IMR-90 (cell line): Measurements from ENCODE around the gene TNFRSF17. TPM values are rescaled to one million over a fixed set of nuclear protein-coding genes. Genes with fewer than 3 reads are reported as not detected.

Experiments used
- ATAC-seq: fragments of 200-7000 bp; cut with Tn5 transposase; 2 replicates; pipeline ENCODE4 v1.9.1; 2020; ENCODE audit warnings: low read depth, mild to moderate bottlenecking, moderate library complexity
- BruUV-seq: library from RNA; stranded (reverse); fragments of 400-500 nt; replicated peaks from 2 replicates; lab custom pipeline; 2021; lab: Mats Ljungman, UMichigan
- CTCF ChIA-PET: fragments of 300-600 bp; formaldehyde crosslinking; extraction: SDS; loops from one replicate; lab custom pipeline; 2021; ENCODE audit warnings: antibody characterized with exemption; lab: Yijun Ruan, JAX
- POLR2A ChIA-PET: fragments of 300-600 bp; sonication (Branson Sonifier 250); formaldehyde crosslinking; loops from one replicate; lab custom pipeline; 2022; ENCODE audit warnings: antibody characterized with exemption; ENCODE audit not compliant: unreplicated experiment; lab: Charles Lee
- DNase-seq: peaks from one replicate; pipeline ENCODE4 v3.0.0; 2013
- H2AFZ ChIP-seq: replicated peaks from 2 replicates; pipeline ENCODE3; 2013; ENCODE audit warnings: low read length, mild to moderate bottlenecking; ENCODE audit not compliant: poor library complexity
- H2AK5ac ChIP-seq: 2 replicates; pipeline ENCODE4 v1.6.1; 2013; ENCODE audit warnings: low read depth, low read length, inconsistent platforms
- H2AK9ac ChIP-seq: replicated peaks from 2 replicates; pipeline ENCODE3; 2013; ENCODE audit warnings: mild to moderate bottlenecking, low read depth, low read length, moderate library complexity; ENCODE audit not compliant: poor library complexity
- H2BK120ac ChIP-seq: 2 replicates; pipeline ENCODE4 v1.6.1; 2013; ENCODE audit warnings: low read depth, low read length, inconsistent platforms
- H2BK15ac ChIP-seq: 3 replicates; pipeline ENCODE4 v1.6.1; 2013; ENCODE audit warnings: low read depth, low read length, inconsistent platforms
- H2BK20ac ChIP-seq: 2 replicates; pipeline ENCODE4 v1.6.1; 2013; ENCODE audit warnings: low read depth, mild to moderate bottlenecking, inconsistent platforms, low read length, moderate library complexity
- H2BK5ac ChIP-seq: 2 replicates; pipeline ENCODE4 v1.6.1; 2013; ENCODE audit warnings: mild to moderate bottlenecking, low read depth, low read length, inconsistent platforms; ENCODE audit not compliant: poor library complexity, severe bottlenecking
- H3K14ac ChIP-seq: replicated peaks from 2 replicates; pipeline ENCODE4 v1.6.1; 2013; ENCODE audit warnings: low read depth, low read length, inconsistent platforms
- H3K18ac ChIP-seq: 2 replicates; pipeline ENCODE4 v1.6.1; 2013; ENCODE audit warnings: low read depth, low read length, control low read depth
- H3K23ac ChIP-seq: 2 replicates; pipeline ENCODE4 v1.6.1; 2013; ENCODE audit warnings: low read depth, low read length, inconsistent platforms
- H3K27ac ChIP-seq: 2 replicates; pipeline ENCODE4 v1.5.1; 2013; ENCODE audit warnings: mild to moderate bottlenecking, control low read depth, low read length; ENCODE audit not compliant: insufficient read depth
- H3K27me3 ChIP-seq: 2 replicates; pipeline ENCODE4 v1.6.1; 2013; ENCODE audit warnings: low read length; ENCODE audit not compliant: control insufficient read depth, insufficient read depth
- H3K36me3 ChIP-seq: 2 replicates; pipeline ENCODE4 v1.6.1; 2013; ENCODE audit warnings: low read length, mixed read lengths; ENCODE audit not compliant: control insufficient read depth, insufficient read depth
- H3K4ac ChIP-seq: 2 replicates; pipeline ENCODE4 v1.6.1; 2013; ENCODE audit warnings: low read depth, low read length, inconsistent platforms
- H3K4me1 ChIP-seq: 2 replicates; pipeline ENCODE4 v1.6.1; 2013; ENCODE audit warnings: low read length, mixed read lengths; ENCODE audit not compliant: control insufficient read depth, insufficient read depth
- H3K4me2 ChIP-seq: 2 replicates; pipeline ENCODE4 v1.6.1; 2013; ENCODE audit warnings: low read depth, mild to moderate bottlenecking, control low read depth, low read length, moderate library complexity
- H3K4me3 ChIP-seq: 2 replicates; pipeline ENCODE4 v1.5.1; 2013; ENCODE audit warnings: low read depth, mild to moderate bottlenecking, control low read depth, low read length, moderate library complexity; ENCODE audit not compliant: insufficient read depth
- H3K56ac ChIP-seq: 2 replicates; pipeline ENCODE4 v1.6.1; 2013; ENCODE audit warnings: low read length, inconsistent platforms; ENCODE audit not compliant: insufficient read depth; ENCODE audit errors: extremely low read depth
- H3K79me1 ChIP-seq, 2 experiments: 2 replicates each; pipeline ENCODE4 v1.6.1; 2013; ENCODE audit warnings: low read length in 2 of 2, inconsistent platforms in 1 of 2, low read depth in 1 of 2
- H3K9ac ChIP-seq: 2 replicates; pipeline ENCODE4 v1.6.1; 2013; ENCODE audit warnings: low read depth, low read length, control low read depth
- H3K9me1 ChIP-seq: 2 replicates; pipeline ENCODE4 v1.6.1; 2013; ENCODE audit warnings: low read length, inconsistent platforms; ENCODE audit not compliant: insufficient read depth
- H3K9me3 ChIP-seq: 2 replicates; pipeline ENCODE4 v1.6.1; 2013; ENCODE audit warnings: low read length; ENCODE audit not compliant: control insufficient read depth, insufficient read depth
- H4K20me1 ChIP-seq: 2 replicates; pipeline ENCODE4 v1.6.1; 2013; ENCODE audit warnings: low read length, inconsistent platforms; ENCODE audit not compliant: insufficient read depth
- H4K5ac ChIP-seq: 2 replicates; pipeline ENCODE4 v1.6.1; 2013; ENCODE audit warnings: mild to moderate bottlenecking, low read depth, low read length, control low read depth
- H4K8ac ChIP-seq, 2 experiments: 2 replicates each; pipeline ENCODE4 v1.6.1; 2013; ENCODE audit warnings: low read depth in 2 of 2, low read length in 2 of 2, control low read depth in 1 of 2, inconsistent platforms in 1 of 2
- H4K91ac ChIP-seq: 2 replicates; pipeline ENCODE4 v1.6.1; 2013; ENCODE audit warnings: low read depth, low read length, inconsistent platforms; ENCODE audit not compliant: insufficient read depth
- BHLHE40 ChIP-seq: fragments of 150-350 bp; IDR thresholded peaks from 2 replicates; pipeline ENCODE4 v1.6.1; 2016; ENCODE audit warnings: mild to moderate bottlenecking, low read depth, low read length
- CEBPB ChIP-seq: IDR thresholded peaks from 2 replicates; pipeline ENCODE4 v1.6.1; 2012; ENCODE audit warnings: low read depth, low read length, improper control_type of control experiment
- CHD1 ChIP-seq: IDR thresholded peaks from 2 replicates; pipeline ENCODE4 v1.6.1; 2012; ENCODE audit warnings: low read depth, low read length, improper control_type of control experiment
- CTCF ChIP-seq: conservative IDR thresholded peaks from 2 replicates; pipeline ENCODE4 v1.5.1; 2012; ENCODE audit warnings: mild to moderate bottlenecking, low read depth, low read length, improper control_type of control experiment
- FOS ChIP-seq: fragments of 150-350 bp; IDR thresholded peaks from 2 replicates; pipeline ENCODE4 v1.6.1; 2016; ENCODE audit warnings: low read depth, low read length
- MAFK ChIP-seq: IDR thresholded peaks from 2 replicates; pipeline ENCODE4 v1.6.1; 2012; ENCODE audit warnings: low read depth, low read length, improper control_type of control experiment
- MAZ ChIP-seq: IDR thresholded peaks from 2 replicates; pipeline ENCODE4 v1.6.1; 2012; ENCODE audit warnings: low read depth, mild to moderate bottlenecking, low read length, improper control_type of control experiment, moderate library complexity, borderline replicate concordance
- MXI1 ChIP-seq: IDR thresholded peaks from 2 replicates; pipeline ENCODE4 v1.6.1; 2012; ENCODE audit warnings: low read depth, mild to moderate bottlenecking, low read length, moderate library complexity, borderline replicate concordance
- NFE2L2 ChIP-seq: fragments of 150-350 bp; IDR thresholded peaks from 2 replicates; pipeline ENCODE4 v1.6.1; 2016; ENCODE audit warnings: low read depth, mild to moderate bottlenecking, low read length
- POLR2A ChIP-seq: IDR thresholded peaks from 2 replicates; pipeline ENCODE4 v1.6.1; 2012; ENCODE audit warnings: mild to moderate bottlenecking, low read depth, low read length
- RAD21 ChIP-seq: IDR thresholded peaks from 2 replicates; pipeline ENCODE4 v1.6.1; 2012; ENCODE audit warnings: low read length, improper control_type of control experiment
- RCOR1 ChIP-seq: IDR thresholded peaks from 2 replicates; pipeline ENCODE4 v1.6.1; 2012; ENCODE audit warnings: mild to moderate bottlenecking, low read length, improper control_type of control experiment; ENCODE audit not compliant: insufficient replicate concordance
- RFX5 ChIP-seq: IDR thresholded peaks from 2 replicates; pipeline ENCODE4 v1.8.0; 2012; ENCODE audit warnings: low read depth, mild to moderate bottlenecking, low read length, moderate library complexity
- SMC3 ChIP-seq: fragments of 150-350 bp; IDR thresholded peaks from 2 replicates; pipeline ENCODE4 v1.6.1; 2016; ENCODE audit warnings: low read depth, mild to moderate bottlenecking, antibody characterized with exemption, low read length, moderate library complexity
- WGBS, 2 experiments: methylation state at CpG; one replicate each; pipeline versions ENCODE4 v1.1.5 to v1.1.7; 2013; ENCODE audit warnings: missing lambda C conversion rate in 2 of 2; ENCODE audit not compliant: insufficient read length in 1 of 2; ENCODE audit errors: extremely low coverage in 2 of 2; 5-methylcytosine and 5-hydroxymethylcytosine counted together
- dilution Hi-C: fragments of 300-500 bp; cut with HindIII; formaldehyde crosslinking; loops from one replicate; pipeline ENCODE4 v1.14.3; 2018; ENCODE audit warnings: low sequenced_read_pairs; ENCODE audit not compliant: unreplicated experiment
- in situ Hi-C: fragments of 300-500 bp; cut with MboI; formaldehyde crosslinking; loops from 3 replicates; pipeline ENCODE4 v1.14.3; 2019; ENCODE audit warnings: low sequenced_read_pairs, inconsistent platforms, mixed read lengths
- intact Hi-C: fragments of 100-400 bp; cut with micrococcal nuclease; formaldehyde crosslinking; loops from 2 replicates; pipeline ENCODE4 v1.10.0; 2022
- polyA plus RNA-seq, 3 experiments: library from polyadenylated mRNA; depleted of rRNA; stranded (reverse); fragments of >200 nt; gene quantifications; 2 replicates each; pipeline ENCODE4 v1.2.3, GENCODE V29; 2012; ENCODE audit warnings: low replicate concordance in 1 of 3
- total RNA-seq: library from RNA; depleted of rRNA; stranded (reverse); fragments of >200 nt; gene quantifications from 2 replicates; pipeline ENCODE4 v1.2.3, GENCODE V29; 2012
- TF ChIP-seq, protein P1 (sequence below): fragments of 150-350 bp; IDR thresholded peaks from 2 replicates; pipeline ENCODE4 v1.6.1; 2017; ENCODE audit warnings: mild to moderate bottlenecking, antibody characterized with exemption, low read length, low read depth
- TF ChIP-seq, protein P2 (sequence below): fragments of 150-350 bp; IDR thresholded peaks from 2 replicates; pipeline ENCODE4 v1.6.1; 2016; ENCODE audit warnings: low read depth, mild to moderate bottlenecking, low read length, moderate library complexity, borderline replicate concordance

TNFRSF17 gene
- total and polyA plus RNA-seq, 2 of the 4 experiments (the other 2 are of a cell fraction), result not detected

GRCh38 chr16:11963706-11964105 is 1.3 kb upstream of the TNFRSF17 start:
- TF ChIP-seq RCOR1, result no peak
- TF ChIP-seq MAZ, result no peak
- TF ChIP-seq CTCF, result no peak
- no peak for TF ChIP-seq BHLHE40
- no peak for TF ChIP-seq NFE2L2
- no peak for TF ChIP-seq CHD1
- TF ChIP-seq CEBPB, result no peak
- no peak for TF ChIP-seq SMC3
- no peak for TF ChIP-seq FOS
- TF ChIP-seq RFX5, result no peak
- TF ChIP-seq RAD21, result no peak
- TF ChIP-seq MXI1, result no peak
- TF ChIP-seq, protein P1, sequence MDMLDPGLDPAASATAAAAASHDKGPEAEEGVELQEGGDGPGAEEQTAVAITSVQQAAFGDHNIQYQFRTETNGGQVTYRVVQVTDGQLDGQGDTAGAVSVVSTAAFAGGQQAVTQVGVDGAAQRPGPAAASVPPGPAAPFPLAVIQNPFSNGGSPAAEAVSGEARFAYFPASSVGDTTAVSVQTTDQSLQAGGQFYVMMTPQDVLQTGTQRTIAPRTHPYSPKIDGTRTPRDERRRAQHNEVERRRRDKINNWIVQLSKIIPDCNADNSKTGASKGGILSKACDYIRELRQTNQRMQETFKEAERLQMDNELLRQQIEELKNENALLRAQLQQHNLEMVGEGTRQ, result no peak
- no peak for TF ChIP-seq MAFK
- TF ChIP-seq, protein P2, sequence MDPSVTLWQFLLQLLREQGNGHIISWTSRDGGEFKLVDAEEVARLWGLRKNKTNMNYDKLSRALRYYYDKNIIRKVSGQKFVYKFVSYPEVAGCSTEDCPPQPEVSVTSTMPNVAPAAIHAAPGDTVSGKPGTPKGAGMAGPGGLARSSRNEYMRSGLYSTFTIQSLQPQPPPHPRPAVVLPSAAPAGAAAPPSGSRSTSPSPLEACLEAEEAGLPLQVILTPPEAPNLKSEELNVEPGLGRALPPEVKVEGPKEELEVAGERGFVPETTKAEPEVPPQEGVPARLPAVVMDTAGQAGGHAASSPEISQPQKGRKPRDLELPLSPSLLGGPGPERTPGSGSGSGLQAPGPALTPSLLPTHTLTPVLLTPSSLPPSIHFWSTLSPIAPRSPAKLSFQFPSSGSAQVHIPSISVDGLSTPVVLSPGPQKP, result no peak
- no peak for TF ChIP-seq POLR2A
- no peak overlapping the region for H3K4me3 ChIP-seq
- no peak overlapping the region for H3K4me2 ChIP-seq
- H2BK5ac ChIP-seq, result no peak overlapping the region
- H3K79me1 ChIP-seq, result no peaks in the 10 kb centered on the region
- in situ Hi-C loops (no loop called here), intact Hi-C loops (no loop called here), dilution Hi-C loops (no loop called here)
- no peak overlapping the region for H2BK20ac ChIP-seq
- H4K20me1 ChIP-seq, result no peaks in the 10 kb centered on the region
- H3K18ac ChIP-seq, result no peak overlapping the region
- no peak overlapping the region for H3K56ac ChIP-seq
- DNase-seq, result no peak
- H3K14ac ChIP-seq, result no peak overlapping the region
- ATAC-seq, result no peak
- H4K5ac ChIP-seq, result no peak overlapping the region
- no peaks in the 10 kb centered on the region for H3K36me3 ChIP-seq
- H2BK15ac ChIP-seq, result no peak overlapping the region
- H3K23ac ChIP-seq, result no peak overlapping the region
- BruUV-seq, result no TSS peak
- no peak overlapping the region for H3K4ac ChIP-seq
- WGBS, 2 experiments, result no CpG with 5 or more reads among the region's 6 CpGs
- no peak overlapping the region for H3K9ac ChIP-seq
- H3K27ac ChIP-seq, result no peak overlapping the region
- H3K27me3 ChIP-seq, result no peaks in the 10 kb centered on the region
- H2AFZ ChIP-seq, result no peak overlapping the region
- H4K91ac ChIP-seq, result no peak overlapping the region
- CTCF ChIA-PET, result interaction anchor here (0.6 kb wide), 1 partner anchor 596 kb away, joined by 3 read pairs; no protein-coding TSS in a partner anchor
- no peak overlapping the region for H2AK9ac ChIP-seq
- POLR2A ChIA-PET, result no interaction called here
- H4K8ac ChIP-seq, result no peak overlapping the region
- no peaks in the 10 kb centered on the region for H3K9me1 ChIP-seq
- no peaks in the 10 kb centered on the region for H3K9me3 ChIP-seq
- peaks cover 5% of the 10 kb centered on the region; the same call in 1 of the 2 replicates for H3K4me1 ChIP-seq
- H2AK5ac ChIP-seq, result no peak overlapping the region
- no peak overlapping the region for H2BK120ac ChIP-seq
